HG02571 (cell line): ENCODE results near the gene ZC3H18.

Experiments
- ATAC-seq: cut with Tn5 transposase; IDR thresholded peaks from one replicate; pipeline ENCODE4 v1.9.1; 2021; ENCODE audit warnings: mild to moderate bottlenecking, moderate library complexity; ENCODE audit not compliant: unreplicated experiment

The ZC3H18 gene

DNA sequence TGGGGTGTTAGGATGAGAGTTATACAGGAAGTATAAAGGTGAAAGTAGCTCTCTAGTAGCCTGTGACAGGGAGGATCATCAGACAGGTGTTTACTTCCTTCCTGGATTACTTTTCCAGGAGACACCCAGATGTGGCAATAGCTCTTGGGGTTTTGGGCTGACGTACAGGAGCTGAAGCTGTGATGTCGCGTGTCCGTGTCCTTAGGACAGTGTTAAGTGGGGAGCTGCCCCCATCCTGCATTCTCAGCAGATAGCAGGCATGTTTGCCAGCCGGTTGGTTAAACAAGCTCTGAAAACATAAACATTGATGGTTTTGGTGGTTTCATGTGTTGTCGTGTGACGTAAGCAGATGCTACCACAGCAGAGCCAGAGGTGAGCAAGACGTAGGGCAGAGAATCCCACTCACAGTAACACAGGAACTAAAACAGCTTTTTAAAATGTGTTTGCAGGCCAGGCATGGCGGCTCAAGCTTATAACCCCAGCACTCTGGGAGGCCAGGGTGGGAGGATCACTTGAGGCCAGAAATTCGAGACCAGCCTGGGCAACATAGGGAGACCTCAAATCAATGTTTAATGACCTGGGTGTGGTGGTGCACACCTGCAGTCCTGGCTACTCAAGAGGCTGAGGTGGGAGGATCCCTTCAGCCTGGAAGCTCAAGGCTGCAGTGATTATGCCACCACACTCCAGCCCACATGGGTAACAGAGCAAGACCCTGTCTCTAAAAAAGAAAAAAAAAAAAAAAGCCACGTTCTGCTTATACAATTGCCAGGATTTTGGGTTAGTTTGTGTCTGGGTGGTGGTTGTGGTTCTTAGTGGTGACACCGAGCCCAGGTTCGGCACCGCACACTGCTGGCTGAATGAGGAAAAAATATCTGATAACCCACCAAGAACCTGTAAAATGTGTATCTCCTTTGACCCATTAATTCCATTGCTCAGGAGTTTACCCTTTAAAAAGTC lies 49.9 kb downstream of the ZC3H18 start:
- no peak for ATAC-seq

DNA sequence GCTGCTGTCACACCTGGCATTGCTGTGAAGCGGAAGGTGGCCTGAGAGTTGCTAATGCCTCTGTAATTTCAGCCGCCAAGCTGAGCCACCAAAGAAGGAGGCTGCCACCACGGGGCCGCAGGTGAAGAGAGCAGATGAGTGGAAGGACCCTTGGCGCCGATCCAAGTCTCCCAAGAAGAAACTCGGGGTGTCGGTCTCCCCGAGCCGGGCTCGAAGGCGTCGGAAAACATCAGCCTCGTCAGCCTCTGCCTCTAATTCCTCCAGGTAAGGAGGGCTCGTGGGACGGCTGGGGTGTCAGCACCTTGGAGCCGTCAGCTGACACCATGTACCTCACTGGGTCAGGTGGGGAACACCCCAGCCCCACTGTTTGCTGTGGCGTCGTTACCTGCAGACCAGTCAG lies 51.9 kb downstream of the ZC3H18 start:
- no peak for ATAC-seq

DNA sequence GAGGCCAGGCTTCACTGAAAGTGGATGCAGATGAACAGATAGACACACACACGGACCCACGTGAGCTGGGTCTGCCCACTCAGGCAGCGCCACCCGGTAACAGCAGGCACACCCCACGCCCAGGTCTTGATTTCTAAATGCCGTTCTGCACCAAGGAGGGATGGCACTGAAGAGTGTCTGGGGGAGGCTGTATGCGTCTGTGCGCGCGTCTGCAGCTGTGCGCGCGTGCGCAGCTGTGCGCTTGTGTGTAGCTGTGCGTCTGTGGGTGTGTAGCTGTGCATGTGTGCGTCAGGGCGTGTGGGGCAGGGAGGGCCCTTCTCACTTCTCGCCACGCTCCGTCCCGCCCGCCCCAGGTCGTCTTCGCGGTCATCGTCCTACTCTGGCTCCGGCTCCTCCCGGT lies 52.7 kb downstream of the ZC3H18 start:
- no peak for ATAC-seq

DNA sequence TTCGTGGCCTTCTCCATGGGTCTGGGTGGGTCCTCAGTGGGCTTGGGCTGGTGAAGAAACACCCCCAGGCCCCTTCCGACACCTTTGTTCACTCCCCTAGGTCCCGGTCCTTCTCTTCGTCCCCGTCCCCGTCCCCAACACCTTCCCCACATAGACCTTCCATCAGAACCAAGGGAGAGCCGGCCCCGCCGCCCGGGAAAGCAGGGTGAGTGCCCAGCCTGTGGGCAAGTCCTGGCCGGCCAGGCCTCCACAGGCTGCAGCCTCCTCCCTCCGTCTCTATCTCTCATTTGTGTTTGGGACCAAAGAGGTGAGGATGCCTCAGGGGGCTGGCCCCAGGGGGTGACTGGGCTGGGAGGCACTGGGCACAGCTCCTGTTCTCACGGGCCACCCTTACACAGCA lies 53.7 kb downstream of the ZC3H18 start:
- ATAC-seq = no peak

DNA sequence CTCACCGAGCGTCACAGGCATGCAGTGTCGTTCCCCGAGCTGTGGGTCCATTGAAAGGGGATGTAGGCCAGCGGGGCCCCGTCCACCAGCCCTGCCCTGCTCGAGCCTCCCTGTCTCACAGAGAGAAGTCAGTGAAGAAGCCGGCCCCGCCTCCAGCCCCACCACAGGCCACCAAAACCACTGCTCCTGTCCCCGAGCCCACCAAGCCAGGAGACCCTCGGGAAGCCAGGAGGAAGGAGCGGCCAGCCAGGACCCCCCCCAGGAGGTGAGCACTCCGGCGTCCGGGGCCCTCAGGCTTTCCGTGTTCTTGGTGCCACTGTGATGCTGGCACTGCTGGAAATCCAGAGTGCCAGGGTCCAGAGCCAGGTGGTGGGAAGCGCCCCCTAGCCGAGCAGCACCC lies 54.3 kb downstream of the ZC3H18 start:
- ATAC-seq = no peak

DNA sequence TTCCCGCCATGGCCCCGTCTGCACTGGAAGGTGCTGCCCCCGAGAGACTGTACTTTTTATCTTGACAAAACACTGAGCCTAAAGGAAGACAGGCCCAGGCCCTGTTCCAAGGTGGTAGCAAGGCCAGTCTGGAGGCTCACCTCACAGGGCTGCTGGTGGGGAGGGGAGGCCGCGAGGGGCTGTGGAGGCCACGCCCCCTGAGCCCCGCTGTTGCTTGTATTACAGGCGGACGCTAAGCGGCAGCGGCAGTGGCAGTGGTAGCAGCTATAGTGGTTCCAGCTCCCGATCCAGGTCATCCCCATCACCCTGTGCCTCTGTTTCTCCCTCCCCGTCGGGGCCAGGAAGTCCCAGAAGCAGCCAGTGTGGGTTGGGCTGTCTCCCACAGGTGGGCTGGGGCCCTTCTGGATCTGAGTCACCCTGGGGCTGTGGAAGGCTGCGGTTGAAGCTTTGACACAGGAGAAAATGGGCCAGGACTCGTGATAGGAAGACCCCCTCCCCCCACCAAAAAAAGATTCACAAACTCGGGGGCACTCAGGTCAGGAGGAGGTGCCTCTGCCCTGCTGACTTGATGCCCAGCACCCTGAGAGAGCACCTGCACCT lies 54.9 kb downstream of the ZC3H18 start:
- ATAC-seq = no peak

DNA sequence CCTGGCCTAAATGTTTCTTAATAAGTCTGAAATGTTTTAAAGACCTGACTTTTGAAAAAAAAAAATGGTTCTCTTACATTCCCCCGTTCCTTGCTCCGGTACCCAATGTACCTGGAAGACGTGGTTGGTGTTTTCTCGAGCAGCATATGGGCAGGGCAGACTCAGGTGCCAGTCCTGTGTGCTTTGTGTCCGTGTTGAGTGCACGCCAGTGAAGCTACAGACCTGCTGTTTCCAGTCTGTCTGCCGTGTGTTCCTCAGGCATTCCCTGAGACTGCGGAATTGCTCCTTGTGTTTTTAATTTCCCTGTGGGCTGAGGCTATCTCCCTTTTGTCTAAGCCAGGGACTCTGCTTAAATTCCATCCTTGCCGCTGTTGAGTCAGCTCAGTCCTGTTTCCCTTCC lies 56.4 kb downstream of the ZC3H18 start:
- ATAC-seq = no peak

DNA sequence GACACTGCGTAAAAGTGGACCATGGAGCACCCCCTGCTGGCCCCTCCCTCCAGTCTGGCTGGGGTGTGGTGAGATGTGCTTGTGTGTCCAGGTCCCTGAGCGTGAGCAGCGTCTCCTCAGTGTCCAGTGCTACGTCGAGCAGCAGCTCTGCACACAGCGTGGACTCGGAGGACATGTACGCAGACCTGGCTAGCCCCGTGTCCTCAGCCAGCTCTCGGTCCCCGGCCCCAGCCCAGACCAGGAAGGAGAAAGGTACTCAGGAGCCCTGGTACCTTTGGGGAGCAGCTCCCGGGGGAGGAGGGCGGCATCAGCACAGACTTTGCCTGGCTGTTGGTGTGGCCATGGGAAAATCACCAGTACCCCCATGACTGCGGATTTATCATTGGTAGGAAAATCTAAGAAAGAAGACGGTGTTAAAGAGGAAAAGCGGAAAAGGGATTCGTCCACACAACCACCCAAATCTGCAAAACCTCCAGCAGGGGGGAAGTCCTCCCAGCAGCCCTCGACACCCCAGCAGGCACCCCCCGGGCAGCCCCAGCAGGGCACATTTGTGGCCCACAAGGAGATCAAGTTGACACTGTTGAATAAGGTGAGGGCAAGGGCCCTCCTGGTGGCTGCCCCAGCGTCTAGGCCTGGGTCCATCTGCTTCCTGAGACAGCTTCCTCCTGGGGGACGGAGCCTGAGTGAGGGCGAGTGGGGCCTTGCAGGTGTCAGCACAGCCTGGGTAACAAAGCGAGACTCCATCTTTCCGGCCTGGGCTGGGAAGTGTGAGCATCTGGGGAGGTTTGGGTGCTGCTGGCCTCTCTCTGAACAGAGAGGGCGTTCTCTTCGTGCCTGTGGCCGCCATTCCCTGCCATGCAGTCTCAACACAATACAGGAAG lies 57.6 kb downstream of the ZC3H18 start:
- no peak for ATAC-seq

DNA sequence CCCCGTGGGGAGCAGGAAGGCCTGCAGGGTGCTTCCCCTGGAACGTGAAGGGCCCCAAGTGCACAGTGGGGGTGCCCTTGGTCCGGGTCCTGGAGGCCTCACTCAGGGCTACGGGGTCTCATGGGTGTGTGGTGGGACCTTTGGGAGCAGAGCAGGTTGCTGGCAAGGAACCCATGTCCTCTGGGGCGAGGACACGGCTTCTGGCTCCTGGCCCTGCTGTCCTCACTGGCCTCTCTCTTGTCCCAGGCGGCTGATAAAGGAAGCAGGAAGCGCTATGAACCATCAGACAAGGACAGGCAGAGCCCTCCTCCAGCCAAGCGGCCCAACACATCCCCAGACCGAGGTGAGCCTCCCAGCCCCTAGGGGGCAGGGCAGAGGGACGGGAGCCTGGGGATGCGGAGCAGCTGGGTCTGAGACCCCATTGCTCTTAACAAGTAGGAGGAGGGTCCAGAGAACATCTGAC lies 58.3 kb downstream of the ZC3H18 start:
- no peak for ATAC-seq

DNA sequence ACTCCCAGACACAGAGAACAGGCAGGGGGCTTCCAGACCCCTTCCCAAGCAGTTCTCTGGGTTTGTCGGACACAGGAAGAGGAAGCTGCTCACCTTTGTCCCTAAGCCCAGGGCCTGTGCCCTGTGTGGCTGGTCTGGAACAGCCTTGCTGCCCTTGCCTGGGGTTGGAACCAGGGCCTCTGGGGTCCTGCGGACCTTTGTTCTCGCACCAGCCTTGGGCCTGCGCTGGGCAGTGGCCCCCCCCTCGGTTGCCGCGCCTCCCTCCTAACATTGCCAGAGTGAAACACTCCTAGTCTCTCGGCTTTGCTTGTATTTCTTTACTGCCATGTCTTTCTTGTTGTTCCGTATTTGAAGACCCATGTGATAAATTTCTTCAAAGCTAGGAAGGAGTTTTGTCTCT lies 59.6 kb downstream of the ZC3H18 start:
- ATAC-seq = no peak

DNA sequence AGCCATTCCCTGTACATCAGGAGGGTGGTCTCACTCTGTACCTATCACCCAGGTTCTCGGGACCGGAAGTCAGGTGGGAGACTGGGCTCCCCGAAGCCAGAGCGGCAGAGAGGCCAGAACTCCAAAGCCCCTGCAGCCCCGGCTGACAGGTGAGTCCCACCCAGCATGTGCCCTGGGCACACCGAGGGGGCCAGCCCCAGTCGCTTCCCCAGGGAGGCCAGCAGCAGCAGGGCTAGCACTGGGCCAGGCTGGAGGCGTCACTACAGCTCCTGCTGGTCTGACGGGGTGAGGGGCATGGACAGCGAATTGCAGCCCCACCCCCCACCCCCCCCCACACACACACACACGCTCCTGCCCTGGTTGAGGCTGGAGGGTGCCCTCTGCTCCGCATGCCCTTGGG lies 60.2 kb downstream of the ZC3H18 start:
- ATAC-seq = no peak

DNA sequence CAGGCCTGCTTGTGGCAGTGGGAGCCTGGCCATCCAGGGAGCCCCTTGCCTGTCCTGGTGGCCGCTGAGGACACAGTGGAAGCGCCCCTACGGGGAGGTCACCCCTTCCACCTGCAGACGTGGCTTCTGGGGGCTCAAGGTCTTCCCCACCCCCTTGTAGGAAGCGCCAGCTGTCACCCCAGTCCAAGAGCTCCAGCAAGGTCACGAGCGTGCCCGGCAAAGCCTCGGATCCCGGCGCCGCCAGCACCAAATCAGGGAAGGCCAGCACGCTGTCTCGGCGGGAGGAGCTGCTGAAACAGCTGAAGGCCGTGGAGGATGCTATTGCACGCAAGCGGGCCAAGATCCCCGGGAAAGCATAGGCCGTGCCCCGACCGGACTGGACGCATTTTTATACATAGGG lies 60.7 kb downstream of the ZC3H18 start:
- ATAC-seq = no peak

DNA sequence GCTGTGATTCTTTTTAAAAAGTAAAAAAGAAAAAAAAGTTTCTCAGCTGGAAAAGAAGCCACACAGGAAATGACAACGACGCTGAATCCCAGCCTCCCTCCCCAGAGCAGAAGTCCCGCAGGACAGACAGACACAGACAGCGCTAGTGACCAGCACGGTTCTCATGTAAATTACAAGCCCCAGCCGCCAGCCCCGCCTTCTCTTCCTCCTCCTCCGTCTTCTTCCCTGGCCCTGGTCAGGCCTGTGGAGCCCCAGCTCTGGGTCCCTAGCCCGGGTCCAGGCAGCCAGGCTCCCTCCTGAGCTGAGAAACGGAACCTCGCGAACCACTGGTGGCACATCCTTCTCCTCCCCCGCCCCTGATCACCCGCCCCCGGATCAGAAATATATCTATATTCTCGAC lies 61.2 kb downstream of the ZC3H18 start:
- ATAC-seq = no peak

DNA sequence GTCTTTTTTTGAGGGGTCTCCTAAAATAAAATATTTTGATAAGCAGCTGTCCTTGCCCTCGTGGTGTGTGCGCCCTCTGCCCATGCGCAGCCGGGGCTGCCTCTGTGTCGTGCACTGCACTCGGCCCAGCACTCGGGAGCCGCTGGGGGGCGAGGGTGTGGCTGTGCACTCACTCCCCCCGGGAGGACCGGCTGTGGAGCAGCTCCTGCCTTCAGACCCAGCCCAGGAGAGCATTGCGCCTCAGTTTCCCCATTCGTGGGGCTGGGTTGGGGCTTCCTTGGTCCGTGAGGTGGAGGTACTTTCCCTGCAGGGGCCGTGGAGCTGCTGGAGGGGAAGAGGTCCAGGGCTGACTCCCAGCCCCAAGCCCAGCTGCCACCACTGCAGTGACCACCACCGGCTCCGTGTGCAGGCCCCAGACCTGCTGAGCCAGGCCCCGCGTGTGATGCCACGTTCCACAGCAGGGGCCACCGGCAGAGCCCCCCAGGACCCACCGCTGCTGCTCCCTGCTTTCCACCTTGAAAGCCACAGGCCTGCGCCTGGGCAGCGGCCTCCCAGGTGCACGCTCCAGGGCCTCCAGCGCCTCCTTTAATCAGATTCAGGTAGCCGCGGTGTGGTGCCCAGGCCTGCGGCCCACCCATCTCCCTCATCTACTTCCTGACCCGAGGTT lies 61.9 kb downstream of the ZC3H18 start:
- no peak for ATAC-seq

DNA sequence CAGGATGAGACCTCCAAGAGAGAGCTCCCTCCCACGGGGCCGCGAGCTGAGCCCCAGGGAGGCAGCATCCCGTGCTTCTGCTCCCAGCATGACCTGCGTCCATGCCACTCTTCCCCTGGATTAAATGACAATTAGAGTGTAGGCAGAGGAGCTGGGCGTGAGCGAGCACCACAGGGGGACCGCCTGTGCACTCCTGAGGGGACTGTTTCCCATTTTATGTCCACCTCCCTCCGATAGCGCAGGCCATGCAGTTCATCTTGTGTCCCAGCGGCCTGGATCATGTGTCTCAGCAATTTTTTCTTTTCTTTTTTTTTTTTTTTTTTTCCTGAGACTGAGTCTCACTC lies 62.4 kb downstream of the ZC3H18 start:
- ATAC-seq = no peak

DNA sequence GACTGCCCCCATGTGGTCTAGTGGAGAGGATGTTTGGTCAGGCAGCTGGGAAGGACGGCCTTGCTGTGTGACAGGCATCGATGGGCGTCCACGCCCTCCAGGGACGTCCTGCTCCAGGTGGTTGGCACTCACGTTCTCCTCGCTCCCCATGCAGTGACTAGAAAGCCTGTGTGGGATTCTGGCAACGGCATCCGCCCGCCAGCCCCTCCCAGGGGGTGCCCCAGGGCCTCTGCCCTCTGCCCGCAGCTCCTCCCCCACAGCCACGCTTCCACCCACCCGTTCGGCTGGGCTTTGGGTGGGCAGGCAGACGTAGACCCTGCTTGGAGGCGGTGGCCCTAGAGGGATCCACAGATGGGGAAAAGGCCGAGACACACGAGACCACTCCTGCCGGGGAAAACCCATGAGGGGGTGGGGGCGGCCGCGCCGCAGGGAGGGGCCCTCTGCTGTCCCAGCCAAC lies 63.5 kb downstream of the ZC3H18 start:
- no peak for ATAC-seq

DNA sequence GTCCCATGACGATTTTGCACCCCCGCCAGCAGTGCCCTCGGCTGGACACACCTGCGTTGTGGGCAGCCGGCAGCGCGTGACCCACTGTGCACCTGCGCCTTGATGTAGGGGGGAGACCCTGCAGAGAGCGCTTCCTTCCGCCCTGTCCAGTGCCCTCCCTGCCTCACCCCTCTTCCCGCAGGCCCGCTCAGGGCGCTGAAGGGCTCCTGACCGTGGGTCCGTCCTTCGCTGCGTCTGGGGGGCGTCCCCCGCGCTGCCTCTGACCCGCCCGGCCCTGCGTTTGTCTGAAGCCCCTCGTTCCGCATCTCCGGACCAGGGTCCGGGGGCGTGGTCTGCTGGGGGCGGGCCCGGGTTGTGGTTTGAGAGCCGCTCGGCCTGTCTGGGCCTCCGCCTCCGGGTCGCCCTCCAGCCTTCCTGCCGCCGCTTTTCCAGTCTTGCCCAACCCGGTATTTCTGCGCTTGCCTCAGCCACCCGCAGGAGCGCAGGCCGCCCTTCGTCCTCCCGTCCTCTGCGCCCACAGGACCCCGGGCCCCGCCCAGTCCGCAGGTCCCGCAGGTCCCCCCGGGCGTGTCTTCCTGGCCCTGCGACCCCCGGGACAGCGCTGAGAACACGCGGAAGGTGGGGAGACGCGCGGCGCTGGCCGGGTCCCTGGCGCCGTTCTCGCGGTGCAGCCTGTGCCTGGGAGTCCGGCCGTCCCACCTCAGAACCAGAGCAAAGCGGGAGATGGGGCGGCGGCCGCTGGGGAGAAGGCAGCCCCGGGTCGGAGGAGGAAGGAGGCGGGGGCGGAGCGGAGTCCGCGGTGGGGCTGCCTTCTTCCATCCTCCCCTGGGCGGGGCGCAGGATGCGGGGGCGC lies 64.2 kb downstream of the ZC3H18 start:
- ATAC-seq = peak; percentile 44

DNA sequence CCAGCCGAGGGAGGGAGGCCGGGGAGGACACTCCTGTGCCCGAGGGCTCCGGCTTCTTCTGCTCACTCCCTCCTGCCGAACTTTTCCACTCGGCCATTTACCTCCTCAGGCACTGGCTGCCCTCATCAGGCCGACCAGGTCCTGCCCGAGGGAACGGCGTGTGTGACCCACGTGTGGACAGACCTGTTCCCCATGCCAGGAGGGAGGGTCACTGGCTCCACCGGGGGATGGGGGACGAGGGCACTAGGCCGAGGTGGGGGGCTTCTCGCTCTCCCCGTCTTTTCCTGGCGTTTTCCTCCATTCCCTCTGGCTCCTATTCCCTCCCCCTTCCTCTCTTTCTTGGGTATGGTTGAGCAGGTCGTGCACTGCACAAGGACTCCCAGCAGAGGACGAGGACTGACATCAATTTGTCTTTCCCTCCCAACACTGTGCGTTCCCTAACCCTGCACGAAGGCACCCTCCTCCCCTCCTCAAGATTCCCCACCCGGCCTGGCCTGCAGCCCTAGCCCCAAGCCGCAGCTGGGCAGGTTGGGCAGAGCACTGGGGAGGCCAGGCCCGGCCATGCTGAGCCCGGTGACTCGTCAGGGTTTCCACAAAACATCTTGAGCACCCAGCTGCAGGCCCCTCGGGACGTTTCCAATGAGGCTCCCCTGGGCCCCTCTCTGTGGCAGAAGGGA lies 64.9 kb downstream of the ZC3H18 start:
- no peak for ATAC-seq

DNA sequence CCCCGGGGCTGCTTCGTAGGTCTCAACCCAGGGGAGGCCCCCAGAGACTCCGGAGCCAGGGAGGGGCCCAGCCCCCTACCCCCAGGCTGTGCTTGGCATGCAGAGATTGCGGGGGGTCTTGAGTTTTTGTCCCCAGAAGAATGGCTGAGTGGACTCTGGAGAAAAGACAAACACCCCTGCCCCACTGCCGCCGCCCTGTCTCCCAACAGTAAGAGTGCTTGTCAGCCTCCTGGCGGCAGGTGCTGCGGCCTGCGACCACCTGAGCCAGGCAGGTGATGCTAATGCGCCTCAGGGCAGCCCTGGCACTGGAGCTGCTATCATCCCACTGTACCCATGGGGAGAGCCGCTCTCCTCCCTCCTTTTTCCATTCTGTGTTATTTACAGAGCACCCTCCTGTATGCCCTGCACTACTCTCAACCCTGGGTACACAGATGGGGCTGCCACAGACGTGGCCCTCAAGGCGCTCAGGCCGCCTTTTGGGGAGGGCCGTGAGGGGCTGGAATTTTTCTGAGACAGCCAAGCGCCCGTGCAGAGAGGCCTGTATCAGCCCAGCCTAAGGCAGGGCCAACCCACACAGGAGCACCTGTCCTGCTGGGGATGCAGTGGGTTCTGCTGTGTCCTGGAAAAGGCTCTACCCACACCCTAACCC lies 65.6 kb downstream of the ZC3H18 start:
- no peak for ATAC-seq
